HG03103 (cell line): ENCODE data around the gene CEACAM21.

Experiments
- ATAC-seq: cut with Tn5 transposase; IDR thresholded peaks from one replicate; pipeline ENCODE4 v1.9.1; 2021; ENCODE audit warnings: low read depth; ENCODE audit not compliant: unreplicated experiment

The CEACAM21 gene

DNA sequence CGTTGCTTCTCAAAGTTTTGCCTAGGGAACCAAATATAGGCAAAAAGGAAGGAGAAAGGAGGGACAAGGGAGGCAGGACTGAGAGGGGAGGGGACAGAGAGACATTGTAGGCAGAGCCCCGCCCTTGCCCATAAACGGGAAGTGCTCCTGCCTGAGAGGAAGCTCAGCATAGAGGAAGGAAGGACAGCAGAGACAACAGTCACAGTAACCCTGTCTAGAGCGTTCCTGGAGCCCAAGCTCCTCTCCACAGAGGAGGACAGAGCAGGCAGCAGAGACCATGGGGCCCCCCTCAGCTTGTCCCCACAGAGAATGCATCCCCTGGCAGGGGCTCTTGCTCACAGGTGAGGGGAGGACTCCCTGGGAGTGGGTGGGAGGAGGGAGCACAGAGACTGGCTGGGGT, at the start of gene CEACAM21:
TSS of gene CEACAM21 (plus strand) at position 169 of the 400 bp plus-strand sequence. CDS start at position 278, 109 bp downstream.
- ATAC-seq = no peak

- ATAC-seq = no peak
These were observed 48.9 kb upstream of the CEACAM21 start for GRCh38 chr19:41527089-41527488.

DNA sequence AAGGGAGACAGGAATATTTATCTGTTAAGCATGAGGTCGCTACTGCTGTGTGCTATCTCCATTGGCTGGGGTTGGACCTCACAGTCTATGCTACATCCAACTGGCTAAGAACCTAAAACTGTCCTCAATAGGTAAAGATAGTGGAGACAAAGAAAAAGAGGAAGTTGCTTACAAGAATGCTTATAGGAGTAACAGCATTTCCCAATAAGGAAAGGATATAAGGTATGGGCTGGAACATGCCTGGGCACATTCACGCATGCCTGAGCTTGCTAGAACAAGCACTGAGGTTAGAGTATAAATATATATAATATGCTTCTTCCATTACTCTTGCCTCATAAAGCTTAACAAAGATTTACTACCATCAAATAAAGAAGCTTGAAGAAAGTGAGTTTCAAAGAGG, 47.9 kb upstream of the CEACAM21 start:
- no peak for ATAC-seq

DNA sequence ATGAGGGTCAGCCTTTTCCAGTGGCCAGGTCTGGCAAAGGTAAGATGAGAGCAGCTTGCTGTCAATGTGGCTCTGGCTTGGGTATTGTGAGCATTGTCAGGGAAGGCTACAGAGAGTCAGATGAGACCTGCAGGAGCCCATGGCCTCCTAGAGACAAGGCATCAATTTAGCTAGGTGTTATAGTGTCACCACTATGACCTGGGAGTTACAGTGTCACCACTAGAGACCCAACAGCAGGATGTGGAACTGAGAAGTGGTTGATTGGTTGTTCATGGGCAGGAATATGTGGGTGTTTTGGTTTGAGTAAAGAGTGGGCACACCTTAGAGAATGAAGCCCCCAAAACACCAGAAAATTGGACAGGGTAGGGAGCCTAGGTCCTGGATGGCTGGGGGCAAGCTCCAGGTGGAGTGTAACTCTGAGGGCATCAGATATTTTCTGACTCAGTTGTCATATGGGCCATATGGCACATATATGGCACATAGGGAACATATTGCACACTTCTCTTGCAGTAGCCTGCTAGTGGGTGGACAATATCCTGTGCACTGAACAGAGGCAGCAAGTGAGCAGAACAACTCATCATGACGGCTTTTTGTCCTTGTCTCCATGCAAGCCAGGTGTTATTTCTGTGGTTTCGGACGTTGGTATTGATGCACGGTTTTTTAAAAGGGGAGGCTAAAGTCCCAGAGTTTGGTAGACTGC, 46.3 kb upstream of the CEACAM21 start:
- ATAC-seq = no peak

DNA sequence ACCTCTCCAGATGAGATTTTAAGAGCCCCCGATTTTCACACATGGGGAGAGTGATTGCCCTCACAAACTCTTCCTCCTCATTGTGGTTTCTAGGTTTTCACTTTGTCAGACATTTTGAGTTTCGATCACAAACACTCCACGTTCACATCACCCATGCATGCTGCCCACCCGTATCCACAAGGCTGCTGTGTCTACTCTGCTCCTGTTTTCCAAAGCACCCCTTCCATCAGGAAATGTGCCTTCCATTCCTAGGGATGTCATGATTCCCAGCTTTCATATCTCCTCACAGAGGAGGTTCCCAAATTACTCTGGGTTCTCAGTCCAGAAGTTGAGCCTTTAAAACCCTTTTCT, 45.8 kb upstream of the CEACAM21 start:
- no peak for ATAC-seq

- ATAC-seq = no peak
These were observed 45.1 kb upstream of the CEACAM21 start for GRCh38 chr19:41530761-41531301.

DNA sequence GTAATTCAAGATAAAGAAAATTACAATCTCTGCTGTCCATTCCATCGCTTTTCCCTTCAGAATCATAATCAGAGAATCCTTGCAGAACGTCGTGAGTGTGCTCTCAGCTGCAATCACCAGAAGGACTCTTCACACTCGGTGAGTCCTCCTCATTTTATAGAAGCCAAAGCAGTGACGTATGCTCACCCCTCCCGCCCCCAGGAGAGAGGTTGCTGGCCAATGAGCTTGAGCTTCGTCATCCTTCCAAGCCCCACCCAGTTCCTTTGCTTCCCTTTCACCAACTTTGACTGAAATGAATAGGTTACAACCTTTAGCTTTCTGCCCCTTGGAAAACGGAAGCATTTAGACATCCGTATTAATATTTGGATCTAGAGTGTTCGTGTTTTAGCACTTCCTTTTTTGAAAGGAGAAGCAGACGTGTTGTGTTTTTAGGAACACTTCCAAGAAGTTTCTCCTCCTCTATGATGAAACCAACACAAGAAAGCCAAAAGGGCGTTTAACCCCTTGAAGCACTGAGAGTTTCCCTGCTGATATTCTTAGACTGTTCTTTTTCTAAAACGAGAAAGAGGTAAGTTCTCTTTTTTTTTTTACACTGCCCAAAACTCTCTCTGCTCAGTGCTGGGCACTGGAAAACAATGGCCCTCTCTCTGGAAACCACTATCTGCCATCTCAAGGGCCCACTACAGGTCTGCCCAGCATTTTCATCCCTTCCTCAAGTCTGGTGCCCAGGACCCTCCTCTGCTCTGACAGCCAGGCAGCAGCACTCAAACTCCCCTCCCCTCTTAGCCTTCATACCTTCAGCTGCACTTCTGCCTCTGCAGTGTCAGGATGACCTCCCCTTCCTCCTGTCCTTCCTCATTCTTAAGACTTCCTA, 44.3 kb upstream of the CEACAM21 start:
- ATAC-seq = no peak

DNA sequence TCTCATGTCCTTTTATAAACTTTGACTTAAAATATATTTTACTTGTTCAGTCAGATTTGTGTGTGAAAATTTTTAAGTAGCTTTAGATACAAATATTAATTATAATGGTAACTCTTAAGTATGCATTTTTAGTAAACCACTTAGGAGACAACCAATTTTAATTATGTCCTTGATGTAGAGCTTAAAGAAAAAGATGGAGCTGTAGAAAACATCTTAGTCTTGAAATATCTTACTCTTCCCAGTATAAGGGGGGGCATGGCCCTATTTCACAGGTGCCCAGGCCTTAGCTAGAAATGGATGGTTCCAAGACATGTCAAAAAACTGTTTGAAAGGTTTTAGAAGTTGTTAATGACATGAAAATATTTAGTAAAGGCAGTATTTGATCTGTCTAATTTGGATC, 43.4 kb upstream of the CEACAM21 start:
- ATAC-seq = no peak

- no peak for ATAC-seq
These were observed 42.2 kb upstream of the CEACAM21 start for GRCh38 chr19:41533671-41534215.

DNA sequence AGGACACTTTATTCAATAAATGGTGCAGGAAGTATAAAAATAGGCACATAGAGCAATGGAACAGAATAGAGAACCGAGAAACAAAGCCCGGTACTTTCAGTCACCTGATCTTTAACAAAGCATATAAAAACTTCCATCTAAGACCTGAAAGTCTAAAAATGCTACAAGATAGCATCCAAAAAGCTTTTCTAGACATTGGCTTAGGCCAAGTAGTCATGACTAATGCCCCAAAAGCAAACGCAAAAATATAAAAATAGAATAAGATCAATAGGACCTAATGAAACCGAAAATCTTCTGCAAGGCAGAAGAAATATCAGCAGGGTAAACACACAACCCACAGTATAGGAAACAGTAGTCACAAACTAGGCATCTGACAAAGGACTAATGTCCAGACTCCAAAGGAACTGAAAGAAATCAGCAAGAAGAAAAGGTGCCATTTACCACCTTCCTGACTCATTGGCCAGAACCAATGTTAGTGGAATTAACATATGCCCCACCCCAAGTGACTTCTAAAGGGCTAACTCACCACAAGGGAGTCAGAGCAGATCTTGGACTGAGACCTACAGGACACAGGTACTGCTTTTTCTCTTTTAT, 40.8 kb upstream of the CEACAM21 start:
- ATAC-seq = peak; percentile 55

- ATAC-seq = no peak
These were observed 38.2 kb upstream of the CEACAM21 start for GRCh38 chr19:41537789-41538188.

DNA sequence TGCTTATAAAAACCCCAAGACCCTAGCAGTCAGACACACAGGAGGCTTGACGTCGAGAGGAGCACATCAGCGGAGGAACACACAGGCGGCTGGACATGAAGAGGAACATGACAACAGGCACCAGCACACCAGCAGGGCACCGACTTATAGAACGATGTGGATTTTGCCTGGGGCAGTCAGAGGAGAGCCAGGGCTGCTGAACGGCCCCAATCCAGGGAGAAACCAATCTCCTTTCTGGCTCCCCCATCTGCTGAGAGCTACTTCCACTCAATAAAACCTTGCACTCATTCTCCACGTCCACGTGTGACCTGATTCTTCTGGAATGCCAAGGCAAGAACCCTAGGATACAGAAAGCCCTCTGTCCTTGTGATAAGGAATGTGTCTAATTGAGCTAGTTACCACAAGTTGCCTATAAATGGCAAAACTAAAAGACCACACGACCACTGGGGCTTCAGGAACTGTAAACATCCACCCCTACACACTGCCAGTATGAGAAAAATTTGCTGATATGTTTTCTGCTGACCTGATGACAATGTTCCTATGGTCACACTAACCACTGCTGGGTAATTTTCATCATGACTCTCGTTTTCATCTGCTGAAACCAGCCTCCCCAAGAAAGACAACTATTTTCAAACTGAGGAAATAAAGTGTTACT, 35.8 kb upstream of the CEACAM21 start:
- no peak for ATAC-seq

- no peak for ATAC-seq
These were observed 33.9 kb upstream of the CEACAM21 start for GRCh38 chr19:41541990-41542584.

GRCh38 chr19:41542622-41543021, 33.3 kb upstream of the CEACAM21 start:
- ATAC-seq = no peak

- no peak for ATAC-seq
These were observed 32.4 kb upstream of the CEACAM21 start for GRCh38 chr19:41543582-41543981.

DNA sequence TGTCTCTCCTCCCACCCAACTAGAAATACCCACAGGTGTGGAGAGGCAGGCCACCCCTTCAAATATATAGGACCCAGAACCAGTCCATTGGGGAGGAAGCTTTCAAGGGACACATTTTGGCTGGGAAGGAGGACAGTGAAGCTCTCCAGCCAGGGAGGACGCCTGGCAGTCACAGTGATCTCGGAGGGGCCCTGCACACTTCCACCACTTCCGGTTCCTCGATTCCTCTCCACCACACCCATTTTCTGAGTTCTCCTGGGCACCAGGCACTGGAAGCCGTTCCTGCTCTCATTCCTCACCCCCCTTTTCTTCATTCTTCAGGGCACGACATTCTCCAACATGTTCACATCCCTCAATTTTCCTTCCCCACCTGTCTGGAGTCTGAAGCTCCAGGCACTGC, 30.4 kb upstream of the CEACAM21 start:
- ATAC-seq = no peak

DNA sequence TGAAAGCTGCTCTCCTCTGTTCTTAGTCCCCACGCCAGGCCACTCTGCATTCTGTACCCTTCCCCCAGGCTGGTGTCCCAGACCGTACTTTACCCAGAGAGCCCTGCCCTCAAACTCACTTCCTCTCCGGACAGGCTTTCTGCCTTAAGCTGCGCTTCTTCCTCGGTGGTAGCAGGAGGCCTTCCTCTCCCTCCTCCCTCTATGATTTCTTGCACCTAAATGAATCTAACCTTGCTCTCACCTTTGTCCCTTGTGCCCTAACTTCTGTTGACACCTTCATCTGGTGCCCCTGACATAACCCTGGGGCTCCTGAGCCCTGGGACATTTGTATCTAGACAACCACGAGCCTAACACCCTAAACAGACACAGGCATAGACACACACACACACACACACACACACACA, 29.6 kb upstream of the CEACAM21 start:
- ATAC-seq = no peak

GRCh38 chr19:41546961-41547360, 29.0 kb upstream of the CEACAM21 start:
- ATAC-seq = no peak

DNA sequence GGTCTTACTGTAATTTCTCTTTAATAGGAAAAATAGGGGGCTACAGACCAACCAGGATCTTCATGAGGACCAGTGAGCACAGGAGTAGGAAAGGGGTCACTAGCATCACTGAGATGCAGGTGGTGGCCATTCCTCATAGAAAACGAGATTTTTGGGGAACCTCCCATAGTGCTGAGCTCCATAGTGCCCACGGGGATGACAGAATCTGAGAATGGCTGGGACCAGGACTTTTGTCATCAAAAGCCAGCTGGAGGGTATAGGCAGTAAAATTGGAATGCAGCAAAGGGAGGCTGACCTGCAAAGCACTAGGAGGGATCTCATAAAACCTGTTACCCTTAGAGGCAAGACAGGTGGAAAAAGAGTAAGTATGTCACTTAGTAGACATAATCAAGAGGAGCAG, 28.4 kb upstream of the CEACAM21 start:
- no peak for ATAC-seq

DNA sequence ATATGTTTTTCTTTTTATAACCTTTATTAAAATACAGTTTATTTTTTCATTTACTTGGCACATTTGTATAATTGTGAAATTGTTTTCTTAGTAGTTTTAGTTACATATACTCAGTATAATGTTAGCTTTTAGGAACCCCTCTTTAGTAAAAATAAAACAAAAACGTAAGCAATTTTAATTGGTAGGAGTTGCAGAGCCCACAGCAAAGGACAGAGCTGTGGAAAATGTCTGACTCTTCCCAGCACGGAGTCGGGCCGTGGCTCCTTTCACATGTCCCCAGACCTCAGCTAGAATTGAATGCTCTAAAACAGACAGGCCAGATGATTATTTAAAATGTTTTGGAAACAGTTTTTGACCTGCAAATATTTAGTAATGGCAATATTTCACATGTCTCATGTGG, 27.9 kb upstream of the CEACAM21 start:
- ATAC-seq = no peak
